Large intestine (tissue), 3 donors: ENCODE measurements around the gene ACOX1. TPM values are rescaled to one million over a fixed set of nuclear protein-coding genes. Genes with fewer than 3 reads are reported as not detected.
"Not testable (repeated sequence)": the region's sequence is repeated elsewhere in the genome, so short reads cannot be mapped to it uniquely, and the experiment has no call there.

Experiments used
- DNase-seq, 2 donors: peaks; one replicate each; pipeline versions ENCODE4 v3.0.0 to v3.0.0-alpha.2; 2013
- H3K27ac ChIP-seq: one replicate; pipeline ENCODE4 v1.5.1; 2013; ENCODE audit warnings: low read length
- H3K27me3 ChIP-seq: 2 replicates; pipeline ENCODE4 v1.6.1; 2013; ENCODE audit warnings: low read length; ENCODE audit not compliant: control insufficient read depth, insufficient read depth
- H3K36me3 ChIP-seq: 2 replicates; pipeline ENCODE4 v1.6.1; 2013; ENCODE audit warnings: low read length; ENCODE audit not compliant: control insufficient read depth, insufficient read depth
- H3K4me1 ChIP-seq: one replicate; pipeline ENCODE4 v1.6.1; 2013; ENCODE audit warnings: low read length; ENCODE audit not compliant: control insufficient read depth, insufficient read depth
- H3K4me3 ChIP-seq: one replicate; pipeline ENCODE4 v1.5.1; 2013; ENCODE audit warnings: low read length
- H3K9me3 ChIP-seq: one replicate; pipeline ENCODE4 v1.6.1; 2013; ENCODE audit warnings: mild to moderate bottlenecking, low read depth, low read length, moderate library complexity; ENCODE audit not compliant: control insufficient read depth
- WGBS: methylation state at CpG from one replicate; pipeline ENCODE4 v1.1.5; 2013; ENCODE audit warnings: low lambda C conversion rate; ENCODE audit not compliant: insufficient coverage; 5-methylcytosine and 5-hydroxymethylcytosine counted together
- polyA plus RNA-seq: library from polyadenylated mRNA; unstranded; fragments of 120-200 nt; gene quantifications from one replicate; pipeline ENCODE4 v1.2.1, GENCODE V29; 2013

Gene ACOX1
- polyA plus RNA-seq, 1 donor = 64.6 TPM

DNA sequence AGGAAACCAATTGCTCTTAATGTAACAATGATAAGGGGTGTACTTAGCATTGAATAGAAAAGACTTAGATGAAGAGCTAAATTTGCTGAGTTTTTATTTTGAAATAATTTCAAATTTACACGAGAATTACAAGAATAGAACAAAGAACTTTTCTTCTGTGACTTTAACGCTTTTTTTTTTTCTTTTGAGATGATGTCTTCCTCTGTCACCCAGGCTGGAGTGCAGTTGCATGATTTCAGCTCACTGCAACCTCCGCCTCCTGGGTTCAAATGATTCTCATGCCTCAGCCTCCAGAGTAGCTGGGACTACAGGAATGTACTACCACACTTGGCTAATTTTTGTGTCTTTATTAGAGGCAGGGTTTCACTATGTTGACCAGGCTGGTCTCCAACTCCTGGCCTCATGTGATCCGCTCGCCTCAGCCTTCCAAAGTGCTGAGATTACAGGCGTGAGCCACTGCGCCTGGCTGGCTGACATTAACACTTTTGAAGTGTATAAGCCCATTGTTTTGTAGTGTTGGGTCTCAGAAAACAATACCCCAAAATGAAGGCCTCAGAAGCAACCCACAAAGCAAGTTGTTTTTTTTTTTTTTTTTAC lies 2.2 kb upstream of the ACOX1 start:
- H3K27ac ChIP-seq = peak overlapping the region; percentile 14
- H3K4me3 ChIP-seq = no peak overlapping the region

DNA sequence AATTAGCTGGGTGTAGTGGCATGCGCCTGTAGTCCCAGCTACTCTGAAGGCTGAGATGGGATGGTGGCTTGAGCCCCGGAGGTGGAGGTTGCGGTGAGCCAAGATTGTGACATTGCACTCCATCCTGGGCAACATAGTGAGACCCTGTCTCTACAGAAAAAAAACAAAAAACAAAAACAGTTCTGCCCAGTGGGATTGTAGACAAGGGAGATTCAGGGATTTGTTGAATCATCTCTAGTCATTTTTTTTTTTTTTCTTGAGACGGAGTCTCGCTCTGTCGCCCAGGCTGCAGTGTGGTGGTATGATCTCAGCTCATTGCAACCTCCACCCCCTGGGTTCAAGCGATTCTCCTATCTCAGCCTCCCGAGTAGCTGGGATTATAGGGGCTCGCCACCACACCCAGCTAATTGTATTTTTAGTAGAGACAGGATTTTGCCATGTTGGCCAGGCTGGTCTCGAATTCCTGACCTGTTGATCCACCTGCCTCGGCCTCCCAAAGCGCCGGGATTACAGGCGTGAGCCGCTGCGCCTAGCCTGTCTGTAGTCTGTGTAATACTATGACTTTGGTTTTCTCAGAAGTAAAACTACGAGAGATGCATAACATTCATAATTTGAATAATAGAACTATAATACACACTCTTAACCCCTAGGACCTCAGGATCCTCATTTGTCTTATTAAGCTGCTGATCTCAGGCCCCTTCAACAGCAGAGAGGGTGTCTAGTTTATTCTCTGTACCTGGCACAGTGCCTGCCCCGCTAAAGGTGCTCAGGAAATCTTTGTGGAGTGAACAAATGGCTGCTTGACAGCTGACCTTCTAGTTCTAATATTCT lies 1.4 kb upstream of the ACOX1 start:
- H3K27ac ChIP-seq = peak overlapping the region; percentile 99
- no CpG with 5 or more reads among the region's 18 CpGs for WGBS
- DNase-seq = no peak
- peak overlapping the region; percentile 77 for H3K4me3 ChIP-seq
- H3K27me3 ChIP-seq = no peaks in the 10 kb centered on the region
- no peaks in the 10 kb centered on the region for H3K36me3 ChIP-seq
- peaks cover 45% of the 10 kb centered on the region for H3K4me1 ChIP-seq
- H3K9me3 ChIP-seq = no peaks in the 10 kb centered on the region

More for the DNA sequence above, 2.2 kb upstream of the ACOX1 start:
- no CpG with 5 or more reads among the region's 7 CpGs for WGBS
- DNase-seq = no peak
- peaks cover 42% of the 10 kb centered on the region for H3K4me1 ChIP-seq
- H3K36me3 ChIP-seq = peaks cover 2% of the 10 kb centered on the region
- H3K27me3 ChIP-seq = no peaks in the 10 kb centered on the region
- no peaks in the 10 kb centered on the region for H3K9me3 ChIP-seq

DNA sequence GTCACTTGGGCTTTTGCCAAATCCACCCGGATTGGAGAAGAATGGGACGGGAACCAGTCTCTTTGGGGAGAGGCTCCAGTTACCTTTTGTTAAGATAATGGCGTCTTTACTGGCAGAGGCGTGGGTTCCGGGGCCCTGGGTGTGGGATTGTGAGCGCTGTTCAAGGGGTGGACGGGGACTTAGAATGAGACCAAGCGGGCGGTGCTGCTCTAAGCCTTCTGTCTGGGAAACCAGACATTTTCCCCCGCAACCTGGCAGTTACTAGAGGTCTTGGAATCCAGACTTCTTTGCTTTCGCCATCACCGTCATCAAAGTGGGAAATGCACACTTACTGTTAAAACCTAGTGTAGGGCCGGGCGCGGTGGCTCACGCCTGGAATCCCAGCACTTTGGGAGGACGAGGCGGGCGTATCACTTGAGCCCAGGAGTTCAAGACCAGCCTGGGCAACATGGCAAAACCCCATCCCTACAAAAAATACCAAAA lies 780 bp upstream of the ACOX1 start:
- Histone ChIP-seq H3K4me3 (peak overlapping the region; percentile 77), H3K9me3 (no peaks in the 10 kb centered on the region), H3K36me3 (no peaks in the 10 kb centered on the region), H3K27ac (peak overlapping the region; percentile 99), H3K4me1 (peaks cover 48% of the 10 kb centered on the region), H3K27me3 (no peaks in the 10 kb centered on the region)
- WGBS = no CpG with 5 or more reads among the region's 19 CpGs
- no peak for DNase-seq

DNA sequence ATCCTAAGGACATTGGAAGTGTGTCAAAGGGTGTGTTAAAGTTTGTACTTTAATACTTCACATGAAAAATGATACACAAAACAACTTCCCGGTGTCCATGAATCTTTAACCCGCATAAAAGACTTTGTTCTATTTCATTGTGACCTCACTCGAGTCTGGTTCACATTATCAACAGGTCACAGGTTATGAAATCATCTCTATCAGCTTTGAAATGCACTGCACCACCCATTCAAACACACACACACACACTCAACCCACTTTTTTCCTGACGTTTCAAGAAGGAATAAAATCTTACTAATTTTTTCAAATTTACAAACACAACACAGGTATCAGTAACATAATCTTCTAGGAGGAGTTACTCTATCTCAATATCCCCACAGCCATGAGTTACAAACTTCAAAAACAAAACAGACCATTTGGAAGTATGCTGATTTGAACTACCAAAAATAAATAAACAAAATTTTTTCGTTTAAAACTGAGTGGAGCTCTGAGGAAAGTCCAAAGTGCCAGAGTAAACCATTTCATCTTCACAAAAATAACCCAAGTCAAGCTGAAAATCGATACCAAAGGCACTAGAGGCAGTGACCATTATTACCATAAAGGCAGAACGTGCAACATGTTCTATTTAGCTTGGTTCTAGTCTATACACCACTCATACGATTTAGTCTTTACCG lies 2.7 kb downstream of the ACOX1 start:
- Histone ChIP-seq H3K27me3 (no peaks in the 10 kb centered on the region), H3K27ac (peak overlapping the region; percentile 76), H3K36me3 (peaks cover 16% of the 10 kb centered on the region), H3K4me1 (peaks cover 28% of the 10 kb centered on the region), H3K9me3 (no peaks in the 10 kb centered on the region), H3K4me3 (peak overlapping the region; percentile 4)
- 50% methylated on average over 4 of the region's 9 CpGs for WGBS
- peak; percentile 79 to 93 for DNase-seq

DNA sequence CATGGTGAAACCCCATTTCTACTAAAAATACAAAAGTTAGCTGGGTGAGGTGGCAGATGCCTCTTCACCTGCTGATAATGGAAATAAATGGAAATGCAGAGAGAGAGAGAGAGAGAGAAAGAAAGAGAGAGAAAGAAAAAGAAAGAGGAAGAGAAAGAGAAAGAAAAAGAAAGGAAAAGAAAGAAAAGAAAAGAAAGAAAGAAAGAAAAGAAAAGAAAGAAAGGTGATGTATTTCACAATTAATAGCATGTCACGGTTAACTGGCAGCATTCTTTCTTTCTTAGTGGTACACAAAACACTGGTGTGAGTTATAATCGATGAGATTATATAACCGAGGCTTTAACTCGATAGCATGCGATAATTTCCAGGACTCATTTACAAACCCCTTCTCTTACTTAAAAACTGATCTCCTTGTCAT lies 3.2 kb downstream of the ACOX1 start:
- Histone ChIP-seq H3K27me3 (no peaks in the 10 kb centered on the region), H3K36me3 (peaks cover 17% of the 10 kb centered on the region), H3K27ac (peak overlapping the region; percentile 76), H3K4me1 (peaks cover 24% of the 10 kb centered on the region), H3K4me3 (peak overlapping the region; percentile 4), H3K9me3 (no peaks in the 10 kb centered on the region)
- DNase-seq = no peak
- 71% methylated on average over 1 of the region's 5 CpGs for WGBS

DNA sequence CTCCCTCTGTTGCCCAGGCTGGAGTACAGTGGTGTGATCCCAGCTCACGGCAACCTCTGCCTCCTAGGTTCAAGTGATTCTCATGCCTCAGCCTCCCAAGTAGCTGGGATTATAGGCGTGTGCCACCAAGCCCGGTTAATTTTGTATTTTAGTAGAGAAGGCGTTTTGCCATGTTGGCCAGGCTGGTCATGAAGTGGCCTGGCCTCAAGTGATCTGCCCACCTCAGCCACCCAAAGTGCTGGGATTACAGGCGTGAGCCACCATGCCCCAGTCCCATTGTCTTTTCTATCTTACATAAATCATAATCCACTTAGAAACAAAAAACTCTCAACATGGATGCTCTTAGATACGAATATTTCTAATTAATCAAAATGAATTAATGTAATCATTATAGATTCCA lies 3.8 kb downstream of the ACOX1 start:
- not testable (repeated sequence) for DNase-seq, H3K27me3 ChIP-seq, H3K9me3 ChIP-seq, H3K4me3 ChIP-seq
- peak overlapping the region; percentile 76 for H3K27ac ChIP-seq
- H3K4me1 ChIP-seq = peaks cover 20% of the 10 kb centered on the region
- 75% methylated on average over 1 of the region's 6 CpGs for WGBS
- H3K36me3 ChIP-seq = peaks cover 19% of the 10 kb centered on the region

DNA sequence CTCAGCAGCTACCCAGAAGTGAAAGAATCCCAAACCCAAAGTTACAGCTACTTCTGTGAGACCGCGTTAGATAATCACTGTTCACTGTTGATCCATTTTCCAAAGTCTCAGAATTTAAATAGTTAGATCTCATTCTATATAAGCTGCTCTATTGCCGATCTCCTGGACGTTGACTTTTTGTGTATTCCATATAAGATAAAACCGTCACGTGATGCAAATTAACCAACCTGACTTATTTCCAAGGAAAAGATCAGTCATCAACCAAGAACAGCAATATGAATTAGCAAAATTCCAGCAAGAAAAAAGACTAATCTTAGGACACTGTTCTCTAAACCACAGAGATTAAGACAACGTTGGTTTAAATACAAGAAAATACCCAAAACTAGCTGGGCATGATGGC lies 8.3 kb downstream of the ACOX1 start:
- DNase-seq = no peak
- H3K27ac ChIP-seq = no peak overlapping the region
- H3K27me3 ChIP-seq = no peaks in the 10 kb centered on the region
- H3K36me3 ChIP-seq = peaks cover 31% of the 10 kb centered on the region
- no peaks in the 10 kb centered on the region for H3K9me3 ChIP-seq
- no peak overlapping the region for H3K4me3 ChIP-seq
- peaks cover 8% of the 10 kb centered on the region for H3K4me1 ChIP-seq
- 90% methylated on average over 2 of the region's 7 CpGs for WGBS

DNA sequence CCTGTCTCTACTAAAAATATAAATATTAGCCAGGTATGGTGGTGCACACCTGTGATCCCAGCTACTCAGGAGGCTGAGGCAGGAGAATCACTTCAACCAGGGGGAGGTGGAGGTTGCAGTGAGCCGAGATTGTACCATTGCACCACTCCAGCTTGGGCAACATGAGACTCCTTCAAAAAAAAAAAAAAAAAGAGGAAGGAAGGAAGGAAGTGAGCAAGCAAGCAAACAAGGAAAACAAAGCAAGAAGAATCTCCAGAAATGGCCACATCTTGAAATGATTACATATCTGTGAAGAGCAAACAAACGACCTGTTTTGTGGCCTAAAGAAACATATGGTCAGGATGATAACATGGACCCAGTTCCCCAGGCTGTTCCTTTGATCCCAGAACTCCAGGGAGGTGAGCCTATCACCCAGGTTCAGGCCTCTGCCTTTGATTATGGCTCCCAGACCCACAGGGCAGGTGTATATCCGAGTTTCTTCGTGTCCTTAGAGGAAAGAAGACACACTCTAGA lies 8.9 kb downstream of the ACOX1 start:
- Histone ChIP-seq H3K27ac (no peak overlapping the region), H3K4me1 (peaks cover 4% of the 10 kb centered on the region), H3K27me3 (no peaks in the 10 kb centered on the region), H3K4me3 (no peak overlapping the region), H3K36me3 (peaks cover 31% of the 10 kb centered on the region), H3K9me3 (no peaks in the 10 kb centered on the region)
- no peak for DNase-seq
- no CpG with 5 or more reads among the region's 4 CpGs for WGBS

DNA sequence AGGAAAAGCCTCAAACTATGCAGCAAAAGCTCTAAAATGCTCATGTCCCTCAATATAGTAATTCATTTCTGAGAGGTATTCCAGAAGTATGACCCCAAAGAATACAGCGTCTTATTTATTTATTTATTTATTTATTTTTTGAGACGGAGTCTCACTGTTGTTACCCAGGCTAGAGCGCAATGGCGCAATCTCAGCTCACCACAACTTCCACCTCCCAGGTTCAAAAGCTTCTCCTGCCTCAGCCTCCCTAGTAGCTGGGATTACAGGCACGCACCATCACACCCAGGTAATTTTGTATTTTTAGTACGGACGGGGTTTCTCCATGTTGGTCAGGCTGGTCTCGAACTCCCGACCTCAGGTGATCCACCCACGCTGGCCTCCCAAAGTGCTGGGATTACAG lies 9.9 kb downstream of the ACOX1 start:
- WGBS = 100% methylated on average over 3 of the region's 10 CpGs
- not testable (repeated sequence) for H3K27me3 ChIP-seq, DNase-seq, H3K9me3 ChIP-seq, H3K27ac ChIP-seq, H3K4me3 ChIP-seq, H3K4me1 ChIP-seq
- peaks cover 31% of the 10 kb centered on the region for H3K36me3 ChIP-seq

DNA sequence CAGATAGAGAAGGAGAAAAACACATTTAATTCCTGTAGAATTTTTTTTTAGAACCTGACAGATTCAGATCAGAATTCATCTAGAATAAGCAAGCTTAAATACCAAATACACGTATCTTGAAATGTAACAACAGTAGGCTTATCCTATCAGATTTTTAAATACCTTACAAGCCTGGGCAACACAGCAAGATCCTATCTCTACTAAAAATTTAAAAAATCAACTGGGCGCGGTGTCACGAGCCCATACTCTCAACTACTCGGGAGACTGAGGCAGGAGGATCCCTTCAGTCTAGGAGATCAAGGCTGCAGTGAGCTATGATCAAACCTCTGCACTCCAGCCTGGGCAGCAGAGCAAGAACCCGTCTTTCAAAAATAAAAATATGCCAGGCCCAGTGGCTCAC lies 13.5 kb downstream of the ACOX1 start:
- no CpG with 5 or more reads among the region's 6 CpGs for WGBS
- H3K36me3 ChIP-seq = peaks cover 18% of the 10 kb centered on the region
- no peak for DNase-seq
- H3K9me3 ChIP-seq = no peaks in the 10 kb centered on the region
- H3K27me3 ChIP-seq = no peaks in the 10 kb centered on the region
- H3K4me3 ChIP-seq = no peak overlapping the region
- peaks cover 3% of the 10 kb centered on the region for H3K4me1 ChIP-seq
- no peak overlapping the region for H3K27ac ChIP-seq
